GM03348 (cell line): Measurements from ENCODE around the gene CAPN1.
"Not testable (repeated sequence)": the region's sequence is repeated elsewhere in the genome, so short reads cannot be mapped to it uniquely, and the experiment has no call there.

Experiments
- DNase-seq: peaks from one replicate; pipeline ENCODE4 v3.0.0; 2012; ENCODE audit warnings: low spot score

The CAPN1 gene

GRCh38 chr11:65217441-65218423, 36.0 kb downstream of the CAPN1 start:
- DNase-seq: no peak

- DNase-seq: no peak
Measured at GRCh38 chr11:65218446-65218845, 36.7 kb downstream of the CAPN1 start.

GRCh38 chr11:65219930-65220213, 38.1 kb downstream of the CAPN1 start:
- DNase-seq: peak; percentile 83

- DNase-seq: no peak
Measured at GRCh38 chr11:65221026-65221425, 39.3 kb downstream of the CAPN1 start.

- no peak for DNase-seq
Measured at GRCh38 chr11:65223011-65223410, 41.3 kb downstream of the CAPN1 start.

- peak; percentile 76 for DNase-seq
Measured at GRCh38 chr11:65224930-65225278, 43.2 kb downstream of the CAPN1 start.

- DNase-seq: peak; percentile 86
Measured at GRCh38 chr11:65225279-65226102, 43.8 kb downstream of the CAPN1 start.

GRCh38 chr11:65226103-65226442, 44.3 kb downstream of the CAPN1 start:
- DNase-seq: no peak

- DNase-seq: no peak
Measured at GRCh38 chr11:65227879-65228278, 46.2 kb downstream of the CAPN1 start.

GRCh38 chr11:65236194-65237059, 54.7 kb downstream of the CAPN1 start:
- no peak for DNase-seq

GRCh38 chr11:65238302-65238701, 56.6 kb downstream of the CAPN1 start:
- not testable (repeated sequence) for DNase-seq

GRCh38 chr11:65241134-65241533, 59.4 kb downstream of the CAPN1 start:
- no peak for DNase-seq

- DNase-seq: no peak
Measured at GRCh38 chr11:65241692-65242091, 60.0 kb downstream of the CAPN1 start.

GRCh38 chr11:65242389-65242788, 60.7 kb downstream of the CAPN1 start:
- no peak for DNase-seq

- no peak for DNase-seq
Measured at GRCh38 chr11:65243797-65244196, 62.1 kb downstream of the CAPN1 start.

- not testable (repeated sequence) for DNase-seq
Measured at GRCh38 chr11:65245046-65245445, 63.3 kb downstream of the CAPN1 start.

- DNase-seq: no peak
Measured at GRCh38 chr11:65246506-65246905, 64.8 kb downstream of the CAPN1 start.

- not testable (repeated sequence) for DNase-seq
Measured at GRCh38 chr11:65248184-65248710, 66.5 kb downstream of the CAPN1 start.

GRCh38 chr11:65251476-65251875, 69.7 kb downstream of the CAPN1 start:
- no peak for DNase-seq

- no peak for DNase-seq
Measured at GRCh38 chr11:65254724-65255123, 73.0 kb downstream of the CAPN1 start.

GRCh38 chr11:65258988-65259387, 77.3 kb downstream of the CAPN1 start:
- no peak for DNase-seq

GRCh38 chr11:65260302-65260701, 78.6 kb downstream of the CAPN1 start:
- no peak for DNase-seq
